ENCODE data around the gene HIP1.

DNA sequence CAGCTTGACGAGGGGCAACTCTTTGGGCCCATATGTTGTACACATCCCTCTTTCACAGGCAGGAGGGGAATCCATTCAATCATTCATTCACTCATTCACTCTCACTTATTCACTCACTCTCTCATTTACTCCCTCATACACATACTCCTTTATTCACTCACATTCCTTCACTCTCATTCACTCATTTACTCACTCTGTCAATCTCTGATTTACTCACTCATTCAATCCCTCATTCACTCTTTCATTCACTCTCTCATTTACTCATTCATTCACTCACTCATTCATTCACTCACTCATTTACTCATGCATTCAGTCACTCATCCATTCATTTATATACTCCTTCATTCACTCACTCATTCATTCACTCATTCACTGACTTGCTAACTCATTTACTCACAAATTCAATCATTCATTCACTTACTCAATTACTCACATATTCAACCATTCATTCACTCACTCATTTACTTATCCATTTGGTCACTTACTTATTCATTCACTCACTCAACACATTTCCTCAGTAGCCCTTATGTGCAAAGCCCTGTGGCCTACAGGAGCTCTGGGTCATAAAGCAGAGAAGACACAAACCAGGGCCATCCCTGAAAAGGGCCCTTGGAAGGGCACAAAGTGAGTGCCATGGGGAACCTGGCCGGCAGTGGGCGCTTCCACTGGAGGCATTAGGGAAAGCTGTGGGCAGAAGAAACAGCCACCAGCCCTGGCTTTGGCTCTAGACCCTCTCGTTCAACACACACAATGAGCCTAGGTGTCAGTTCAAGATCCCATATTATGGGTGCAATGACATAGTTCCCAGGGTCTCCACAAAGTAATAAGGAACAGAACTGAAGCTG, 26.0 kb downstream of the HIP1 start:
- TF ChIP-seq, protein P1, sequence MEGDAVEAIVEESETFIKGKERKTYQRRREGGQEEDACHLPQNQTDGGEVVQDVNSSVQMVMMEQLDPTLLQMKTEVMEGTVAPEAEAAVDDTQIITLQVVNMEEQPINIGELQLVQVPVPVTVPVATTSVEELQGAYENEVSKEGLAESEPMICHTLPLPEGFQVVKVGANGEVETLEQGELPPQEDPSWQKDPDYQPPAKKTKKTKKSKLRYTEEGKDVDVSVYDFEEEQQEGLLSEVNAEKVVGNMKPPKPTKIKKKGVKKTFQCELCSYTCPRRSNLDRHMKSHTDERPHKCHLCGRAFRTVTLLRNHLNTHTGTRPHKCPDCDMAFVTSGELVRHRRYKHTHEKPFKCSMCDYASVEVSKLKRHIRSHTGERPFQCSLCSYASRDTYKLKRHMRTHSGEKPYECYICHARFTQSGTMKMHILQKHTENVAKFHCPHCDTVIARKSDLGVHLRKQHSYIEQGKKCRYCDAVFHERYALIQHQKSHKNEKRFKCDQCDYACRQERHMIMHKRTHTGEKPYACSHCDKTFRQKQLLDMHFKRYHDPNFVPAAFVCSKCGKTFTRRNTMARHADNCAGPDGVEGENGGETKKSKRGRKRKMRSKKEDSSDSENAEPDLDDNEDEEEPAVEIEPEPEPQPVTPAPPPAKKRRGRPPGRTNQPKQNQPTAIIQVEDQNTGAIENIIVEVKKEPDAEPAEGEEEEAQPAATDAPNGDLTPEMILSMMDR (IDR thresholded peaks at IDR 0.05): no peak
- TF ChIP-seq POLR2A (IDR thresholded peaks at IDR 0.05; ENCODE audit: low read depth): no peak
- no peak for TF ChIP-seq EP300 (IDR thresholded peaks at IDR 0.05)

All from esophagus muscularis mucosa (tissue), 4 donors.